ENCODE results near the gene FRMD4A.
A peak's percentile ranks its signal among the peaks of the same experiment; 100 is the strongest.
"Not testable (repeated sequence)": the region's sequence is repeated elsewhere in the genome, so short reads cannot be mapped to it uniquely, and the experiment has no call there.

The FRMD4A gene

GRCh38 chr10:13808556-13809391 is 522.0 kb downstream of the FRMD4A start:
- DNase-seq, result peak; percentile 24

GRCh38 chr10:13806419-13806818 is 524.3 kb downstream of the FRMD4A start:
- no peak for DNase-seq

- no peak for DNase-seq
Measured at GRCh38 chr10:13803566-13804554, 526.9 kb downstream of the FRMD4A start.

- no peak for DNase-seq
Measured at GRCh38 chr10:13801907-13802288, 528.8 kb downstream of the FRMD4A start.

GRCh38 chr10:13801156-13801906 is 529.4 kb downstream of the FRMD4A start:
- no peak for DNase-seq

GRCh38 chr10:13797164-13797563 is 533.6 kb downstream of the FRMD4A start:
- no peak for DNase-seq

GRCh38 chr10:13795653-13796555 is 534.8 kb downstream of the FRMD4A start:
- DNase-seq, result no peak

GRCh38 chr10:13794992-13795612 is 535.6 kb downstream of the FRMD4A start:
- DNase-seq, result no peak

- no peak for DNase-seq
Measured at GRCh38 chr10:13792006-13792405, 538.7 kb downstream of the FRMD4A start.

- DNase-seq, result no peak
Measured at GRCh38 chr10:13791483-13791882, 539.2 kb downstream of the FRMD4A start.

GRCh38 chr10:13790196-13790595 is 540.5 kb downstream of the FRMD4A start:
- DNase-seq, result no peak

- DNase-seq, result no peak
Measured at GRCh38 chr10:13789448-13789829, 541.3 kb downstream of the FRMD4A start.

GRCh38 chr10:13788711-13789447 is 541.8 kb downstream of the FRMD4A start:
- peak; percentile 53 for DNase-seq

- DNase-seq, result no peak
Measured at GRCh38 chr10:13788320-13788600, 542.5 kb downstream of the FRMD4A start.

GRCh38 chr10:13787015-13787421 is 543.7 kb downstream of the FRMD4A start:
- no peak for DNase-seq

- DNase-seq, result no peak
Measured at GRCh38 chr10:13784067-13784466, 546.7 kb downstream of the FRMD4A start.

GRCh38 chr10:13779748-13780147 is 551.0 kb downstream of the FRMD4A start:
- DNase-seq, result no peak

- not testable (repeated sequence) for DNase-seq
Measured at GRCh38 chr10:13778693-13778960, 552.1 kb downstream of the FRMD4A start.

- peak; percentile 50 for DNase-seq
Measured at GRCh38 chr10:13776861-13777311, 553.8 kb downstream of the FRMD4A start.

Data from fibroblast of skin of abdomen (primary cell).